Natural killer cell (primary cell): ENCODE results near the gene BSND. TPM values are rescaled to one million over a fixed set of nuclear protein-coding genes. Genes with fewer than 3 reads are reported as not detected.

ENCODE experiments used
- ATAC-seq, 3 donors: fragments of 150-1000 bp in 2 of 3; fragments of 200-7000 bp in 1 of 3; cut with Tn5 transposase; 1 replicate in 1 of 3; 2 replicates in 2 of 3; pipeline ENCODE4 v1.10.0; 2021; ENCODE audit warnings: mild to moderate bottlenecking in 2 of 3, moderate library complexity in 2 of 3
- DNase-seq, 2 donors: peaks; one replicate each; pipeline versions ENCODE4 v3.0.0 to v3.0.0-alpha.2; 2013 to 2021; ENCODE audit warnings: mixed read lengths in 1 of 2
- H3K27ac ChIP-seq: one replicate; pipeline ENCODE4 v1.5.1; 2013; ENCODE audit warnings: mild to moderate bottlenecking, low read length
- H3K27me3 ChIP-seq: one replicate; pipeline ENCODE4 v1.6.1; 2013; ENCODE audit warnings: low read length; ENCODE audit not compliant: control insufficient read depth, insufficient read depth
- H3K36me3 ChIP-seq: one replicate; pipeline ENCODE4 v1.6.1; 2013; ENCODE audit warnings: low read length; ENCODE audit not compliant: control insufficient read depth, insufficient read depth
- H3K4me1 ChIP-seq: one replicate; pipeline ENCODE4 v1.6.1; 2013; ENCODE audit warnings: low read length; ENCODE audit not compliant: control insufficient read depth, insufficient read depth
- H3K4me3 ChIP-seq: one replicate; pipeline ENCODE4 v1.5.1; 2013; ENCODE audit warnings: low read length
- H3K9me3 ChIP-seq: one replicate; pipeline ENCODE4 v1.6.1; 2013; ENCODE audit warnings: low read length; ENCODE audit not compliant: control insufficient read depth, insufficient read depth
- H3K27ac Mint-ChIP-seq, 2 donors: one replicate each; pipeline ENCODE4 v1.8.0; 2022; ENCODE audit warnings: mild to moderate bottlenecking in 2 of 2, mixed read lengths in 2 of 2, moderate library complexity in 1 of 2
- H3K27me3 Mint-ChIP-seq, 2 donors: one replicate each; pipeline ENCODE4 v1.8.0; 2022; ENCODE audit warnings: low read depth in 2 of 2, mixed read lengths in 2 of 2
- H3K36me3 Mint-ChIP-seq: one replicate; pipeline ENCODE4 v1.8.0; 2022; ENCODE audit warnings: mixed read lengths
- H3K4me1 Mint-ChIP-seq, 2 donors: one replicate each; pipeline ENCODE4 v1.8.0; 2022; ENCODE audit warnings: mixed read lengths in 2 of 2
- H3K4me3 Mint-ChIP-seq: one replicate; pipeline ENCODE4 v1.8.0; 2022; ENCODE audit warnings: mild to moderate bottlenecking, moderate library complexity, mixed read lengths
- H3K9me3 Mint-ChIP-seq, 2 donors: one replicate each; pipeline ENCODE4 v1.8.0; 2022; ENCODE audit warnings: mixed read lengths in 2 of 2
- CTCF ChIP-seq: fragments of 200-600 bp; IDR thresholded peaks from one replicate; pipeline ENCODE4 v1.8.0; 2022; ENCODE audit warnings: antibody characterized with exemption
- WGBS: methylation state at CpG from one replicate; pipeline ENCODE4 v1.1.7; 2013; ENCODE audit warnings: missing lambda C conversion rate; ENCODE audit not compliant: insufficient coverage; 5-methylcytosine and 5-hydroxymethylcytosine counted together
- intact Hi-C: fragments of 100-400 bp; cut with micrococcal nuclease; formaldehyde crosslinking; loops from one replicate; pipeline ENCODE4 v1.14.2; 2022
- total RNA-seq, 4 donors: library from RNA; stranded (reverse); fragments of 120-200 nt in 1 of 4; gene quantifications; one replicate each; pipeline versions ENCODE4 v1.2.3 to v1.2.4, GENCODE V29; 2013 to 2022

The BSND gene
- total RNA-seq, 3 donors from 2014 or later (not counting 1 experiment from before 2014, with no cell fraction given), result not detected

DNA sequence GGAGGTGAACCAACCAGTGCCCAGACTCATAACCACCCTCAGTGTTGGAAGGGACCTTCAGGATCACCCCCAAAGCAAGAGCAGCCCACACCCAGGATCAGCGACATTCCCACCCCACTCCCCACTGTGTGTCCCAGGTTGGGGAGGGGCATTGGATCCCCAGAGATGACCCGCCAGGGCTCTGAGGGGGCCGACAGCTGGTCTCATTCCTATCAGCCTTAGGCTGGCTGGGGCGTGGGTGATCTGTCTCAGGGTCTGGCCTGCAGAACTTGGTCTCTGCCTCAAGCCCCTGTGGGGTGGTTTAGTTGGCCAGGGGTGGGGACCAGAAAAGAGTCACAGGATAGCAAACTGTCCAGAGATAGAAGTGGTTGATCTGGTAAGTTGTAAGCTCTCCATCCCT lies 7.8 kb upstream of the BSND start:
- intact Hi-C loops, result no loop called here
- 65% methylated on average over 4 of the region's 4 CpGs for WGBS
- TF ChIP-seq CTCF, result no peak
- peaks cover 9 to 14% of the 10 kb centered on the region in 2 donors for H3K27me3 Mint-ChIP-seq
- peaks cover 12 to 14% of the 10 kb centered on the region in 2 donors for H3K4me1 Mint-ChIP-seq
- no peak overlapping the region for H3K27ac Mint-ChIP-seq
- no peak for ATAC-seq
- Histone ChIP-seq H3K4me3 (no peak overlapping the region), H3K9me3 (no peaks in the 10 kb centered on the region), H3K27me3 (no peaks in the 10 kb centered on the region), H3K27ac (no peak overlapping the region), H3K4me1 (peaks cover 10% of the 10 kb centered on the region), H3K36me3 (no peaks in the 10 kb centered on the region)
- H3K4me3 Mint-ChIP-seq, result no peak overlapping the region
- H3K36me3 Mint-ChIP-seq, result no peaks in the 10 kb centered on the region
- peaks cover 0 to 2% of the 10 kb centered on the region in 2 donors for H3K9me3 Mint-ChIP-seq
- DNase-seq, result no peak

DNA sequence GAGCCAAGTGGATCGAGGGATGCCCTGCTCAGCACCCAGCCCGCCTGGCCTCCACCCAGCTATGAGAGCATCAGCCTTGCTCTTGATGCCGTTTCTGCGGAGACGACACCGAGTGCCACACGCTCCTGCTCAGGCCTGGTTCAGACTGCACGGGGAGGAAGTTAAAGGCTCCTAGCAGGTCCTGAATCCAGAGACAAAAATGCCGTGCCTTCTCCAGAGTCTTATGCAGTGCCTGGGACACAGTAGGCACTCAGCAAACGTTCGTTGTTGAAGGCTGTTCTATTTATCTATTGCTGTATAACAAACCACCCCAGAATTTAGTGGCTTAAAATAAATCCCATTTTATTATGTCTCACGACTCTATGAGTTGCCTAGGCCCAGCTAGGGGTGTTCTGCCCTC lies 6.8 kb upstream of the BSND start:
- Histone ChIP-seq H3K4me3 (no peak overlapping the region), H3K9me3 (no peaks in the 10 kb centered on the region), H3K4me1 (peaks cover 20% of the 10 kb centered on the region), H3K27ac (no peak overlapping the region), H3K36me3 (no peaks in the 10 kb centered on the region), H3K27me3 (peaks cover 4% of the 10 kb centered on the region)
- Mint-ChIP-seq H3K36me3 (no peaks in the 10 kb centered on the region), H3K27me3 (peaks cover 17 to 21% of the 10 kb centered on the region in 2 donors), H3K9me3 (peaks cover 0 to 2% of the 10 kb centered on the region in 2 donors), H3K4me3 (no peak overlapping the region), H3K27ac (no peak overlapping the region), H3K4me1 (peaks cover 20 to 23% of the 10 kb centered on the region in 2 donors)
- WGBS, result 71% methylated on average over 12 of the region's 12 CpGs
- no peak for ATAC-seq
- intact Hi-C loops, result no loop called here
- TF ChIP-seq CTCF, result no peak
- DNase-seq, result no peak

GRCh38 chr1:54993140-54993539 lies 5.6 kb upstream of the BSND start:
- H3K36me3 Mint-ChIP-seq, result no peaks in the 10 kb centered on the region
- intact Hi-C loops, result no loop called here
- WGBS, result 89% methylated on average over 6 of the region's 6 CpGs
- peaks cover 20 to 23% of the 10 kb centered on the region in 2 donors for H3K4me1 Mint-ChIP-seq
- DNase-seq (no peak), ATAC-seq (no peak)
- H3K27ac ChIP-seq, result no peak overlapping the region
- no peaks in the 10 kb centered on the region for H3K9me3 ChIP-seq
- peaks cover 11% of the 10 kb centered on the region for H3K27me3 ChIP-seq
- H3K4me1 ChIP-seq, result peaks cover 21% of the 10 kb centered on the region
- no peak for TF ChIP-seq CTCF
- peaks cover 24 to 26% of the 10 kb centered on the region in 2 donors for H3K27me3 Mint-ChIP-seq
- no peak overlapping the region for H3K4me3 ChIP-seq
- H3K36me3 ChIP-seq, result no peaks in the 10 kb centered on the region
- H3K4me3 Mint-ChIP-seq, result no peak overlapping the region
- H3K9me3 Mint-ChIP-seq, result peaks cover 0 to 2% of the 10 kb centered on the region in 2 donors
- H3K27ac Mint-ChIP-seq, result no peak overlapping the region

- Histone ChIP-seq H3K27me3 (peaks cover 15% of the 10 kb centered on the region), H3K4me1 (peaks cover 21% of the 10 kb centered on the region), H3K4me3 (no peak overlapping the region), H3K9me3 (no peaks in the 10 kb centered on the region), H3K36me3 (no peaks in the 10 kb centered on the region), H3K27ac (no peak overlapping the region)
- Mint-ChIP-seq H3K27me3 (peaks cover 24 to 26% of the 10 kb centered on the region in 2 donors), H3K4me1 (peaks cover 20 to 23% of the 10 kb centered on the region in 2 donors), H3K36me3 (no peaks in the 10 kb centered on the region), H3K27ac (peak overlapping the region; percentile 47 to 52), H3K4me3 (no peak overlapping the region), H3K9me3 (peaks cover 0 to 2% of the 10 kb centered on the region in 2 donors)
- intact Hi-C loops, result no loop called here
- 80% methylated on average over 6 of the region's 6 CpGs for WGBS
- DNase-seq, result no peak
- no peak for ATAC-seq
- no peak for TF ChIP-seq CTCF
Measured at GRCh38 chr1:54994355-54994990, 4.3 kb upstream of the BSND start.
